GM12878 (cell line): Measurements from ENCODE around the gene CNTNAP2.

ENCODE experiments used
- CHD4 ChIP-seq: fragments of 200-600 bp; sonication (generic); IDR thresholded peaks from 2 replicates; pipeline ENCODE4 v1.6.1; 2016; ENCODE audit warnings: mild to moderate bottlenecking
- FOS ChIP-seq: IDR thresholded peaks from 3 replicates; pipeline ENCODE4 v1.6.1; 2011; ENCODE audit warnings: borderline replicate concordance; ENCODE audit not compliant: insufficient read length; ENCODE audit errors: extremely low read depth
- HDAC6 ChIP-seq: fragments of 200-600 bp; sonication (generic); IDR thresholded peaks from one replicate; pipeline ENCODE4 v1.8.0; 2017; ENCODE audit warnings: antibody characterized with exemption; ENCODE audit not compliant: unreplicated experiment
- JUND ChIP-seq: IDR thresholded peaks from 2 replicates; pipeline ENCODE4 v1.6.1; 2012; ENCODE audit warnings: low read depth, mild to moderate bottlenecking, low read length, improper control_type of control experiment, moderate library complexity
- MXI1 ChIP-seq: fragments of 150-350 bp; IDR thresholded peaks from 2 replicates; pipeline ENCODE4 v1.6.1; 2011; ENCODE audit warnings: low read depth, mild to moderate bottlenecking, inconsistent platforms, low read length, improper control_type of control experiment
- POLR2A ChIP-seq: IDR thresholded peaks from 2 replicates; pipeline ENCODE4 v1.6.1; 2011; ENCODE audit warnings: low read depth, mild to moderate bottlenecking, low read length
- SP1 ChIP-seq: IDR thresholded peaks from one replicate; pipeline ENCODE4 v1.6.1; 2011; ENCODE audit warnings: low read depth, low read length
- STAT1 ChIP-seq: fragments of 450-650 bp; conservative IDR thresholded peaks from 2 replicates; pipeline ENCODE4 v1.6.1; 2014; ENCODE audit warnings: antibody characterized with exemption, mild to moderate bottlenecking
- TAF1 ChIP-seq: IDR thresholded peaks from 2 replicates; pipeline ENCODE4 v1.6.1; 2011; ENCODE audit warnings: mild to moderate bottlenecking, low read depth, low read length, borderline replicate concordance
- TF ChIP-seq, protein P1 (sequence below): fragments of 450-650 bp; IDR thresholded peaks from 2 replicates; pipeline ENCODE4 v1.6.1; 2017; ENCODE audit warnings: mild to moderate bottlenecking
- TF ChIP-seq, protein P2 (sequence below): IDR thresholded peaks from 2 replicates; pipeline ENCODE4 v1.6.1; 2011; ENCODE audit warnings: low read depth, mild to moderate bottlenecking, low read length, moderate library complexity, borderline replicate concordance; ENCODE audit errors: extremely low read depth
- TF ChIP-seq, protein P3 (sequence below): fragments of 450-650 bp; IDR thresholded peaks from 2 replicates; pipeline ENCODE4 v1.6.1; 2018; ENCODE audit warnings: borderline replicate concordance, mild to moderate bottlenecking; ENCODE audit not compliant: partially characterized antibody
- TF ChIP-seq, protein P4 (sequence below), 3 experiments: IDR thresholded peaks in 2 of 3; conservative IDR thresholded peaks in 1 of 3; 2 replicates each; pipeline ENCODE4 v1.5.1; 2011; ENCODE audit warnings: low read depth in 3 of 3, low read length in 3 of 3, mild to moderate bottlenecking in 3 of 3, control low read depth in 2 of 3, moderate library complexity in 2 of 3, inconsistent platforms in 1 of 3, mixed read lengths in 1 of 3; ENCODE audit not compliant: control insufficient read depth in 2 of 3, insufficient read depth in 1 of 3; ENCODE audit errors: extremely low read depth in 1 of 3

DNA sequence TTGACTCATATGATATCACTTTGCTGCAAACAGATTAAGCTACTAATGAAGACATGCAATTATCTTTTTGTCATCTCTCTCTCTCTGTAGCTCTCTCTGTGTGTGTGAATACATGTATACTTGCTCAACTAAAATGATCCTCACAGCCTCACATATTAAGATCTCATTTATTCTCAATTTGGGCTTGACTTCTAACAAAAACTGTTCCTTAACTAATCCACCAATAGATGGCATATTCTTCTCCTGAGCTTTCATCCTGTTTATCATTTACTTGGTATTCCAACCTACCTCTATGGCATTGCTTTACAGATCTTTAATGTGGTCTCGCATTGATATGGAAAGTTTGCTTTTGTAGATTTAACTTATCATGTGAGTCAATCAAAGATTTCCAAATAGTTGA lies 540.4 kb downstream of the CNTNAP2 start:
- TF ChIP-seq, protein P1, sequence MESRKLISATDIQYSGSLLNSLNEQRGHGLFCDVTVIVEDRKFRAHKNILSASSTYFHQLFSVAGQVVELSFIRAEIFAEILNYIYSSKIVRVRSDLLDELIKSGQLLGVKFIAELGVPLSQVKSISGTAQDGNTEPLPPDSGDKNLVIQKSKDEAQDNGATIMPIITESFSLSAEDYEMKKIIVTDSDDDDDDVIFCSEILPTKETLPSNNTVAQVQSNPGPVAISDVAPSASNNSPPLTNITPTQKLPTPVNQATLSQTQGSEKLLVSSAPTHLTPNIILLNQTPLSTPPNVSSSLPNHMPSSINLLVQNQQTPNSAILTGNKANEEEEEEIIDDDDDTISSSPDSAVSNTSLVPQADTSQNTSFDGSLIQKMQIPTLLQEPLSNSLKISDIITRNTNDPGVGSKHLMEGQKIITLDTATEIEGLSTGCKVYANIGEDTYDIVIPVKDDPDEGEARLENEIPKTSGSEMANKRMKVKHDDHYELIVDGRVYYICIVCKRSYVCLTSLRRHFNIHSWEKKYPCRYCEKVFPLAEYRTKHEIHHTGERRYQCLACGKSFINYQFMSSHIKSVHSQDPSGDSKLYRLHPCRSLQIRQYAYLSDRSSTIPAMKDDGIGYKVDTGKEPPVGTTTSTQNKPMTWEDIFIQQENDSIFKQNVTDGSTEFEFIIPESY, result no peak
- no peak for TF ChIP-seq JUND
- TF ChIP-seq SP1, result no peak
- TF ChIP-seq FOS, result no peak
- TF ChIP-seq STAT1, result no peak
- TF ChIP-seq, protein P2, sequence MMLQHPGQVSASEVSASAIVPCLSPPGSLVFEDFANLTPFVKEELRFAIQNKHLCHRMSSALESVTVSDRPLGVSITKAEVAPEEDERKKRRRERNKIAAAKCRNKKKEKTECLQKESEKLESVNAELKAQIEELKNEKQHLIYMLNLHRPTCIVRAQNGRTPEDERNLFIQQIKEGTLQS, result no peak
- no peak for TF ChIP-seq CHD4
- TF ChIP-seq TAF1, result no peak
- TF ChIP-seq, protein P3, sequence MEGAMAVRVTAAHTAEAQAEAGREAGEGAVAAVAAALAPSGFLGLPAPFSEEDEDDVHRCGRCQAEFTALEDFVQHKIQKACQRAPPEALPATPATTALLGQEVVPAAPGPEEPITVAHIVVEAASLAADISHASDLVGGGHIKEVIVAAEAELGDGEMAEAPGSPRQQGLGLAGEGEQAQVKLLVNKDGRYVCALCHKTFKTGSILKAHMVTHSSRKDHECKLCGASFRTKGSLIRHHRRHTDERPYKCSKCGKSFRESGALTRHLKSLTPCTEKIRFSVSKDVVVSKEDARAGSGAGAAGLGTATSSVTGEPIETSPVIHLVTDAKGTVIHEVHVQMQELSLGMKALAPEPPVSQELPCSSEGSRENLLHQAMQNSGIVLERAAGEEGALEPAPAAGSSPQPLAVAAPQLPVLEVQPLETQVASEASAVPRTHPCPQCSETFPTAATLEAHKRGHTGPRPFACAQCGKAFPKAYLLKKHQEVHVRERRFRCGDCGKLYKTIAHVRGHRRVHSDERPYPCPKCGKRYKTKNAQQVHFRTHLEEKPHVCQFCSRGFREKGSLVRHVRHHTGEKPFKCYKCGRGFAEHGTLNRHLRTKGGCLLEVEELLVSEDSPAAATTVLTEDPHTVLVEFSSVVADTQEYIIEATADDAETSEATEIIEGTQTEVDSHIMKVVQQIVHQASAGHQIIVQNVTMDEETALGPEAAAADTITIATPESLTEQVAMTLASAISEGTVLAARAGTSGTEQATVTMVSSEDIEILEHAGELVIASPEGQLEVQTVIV, result no peak
- no peak for TF ChIP-seq HDAC6
- no peak for TF ChIP-seq MXI1
- TF ChIP-seq, protein P4, sequence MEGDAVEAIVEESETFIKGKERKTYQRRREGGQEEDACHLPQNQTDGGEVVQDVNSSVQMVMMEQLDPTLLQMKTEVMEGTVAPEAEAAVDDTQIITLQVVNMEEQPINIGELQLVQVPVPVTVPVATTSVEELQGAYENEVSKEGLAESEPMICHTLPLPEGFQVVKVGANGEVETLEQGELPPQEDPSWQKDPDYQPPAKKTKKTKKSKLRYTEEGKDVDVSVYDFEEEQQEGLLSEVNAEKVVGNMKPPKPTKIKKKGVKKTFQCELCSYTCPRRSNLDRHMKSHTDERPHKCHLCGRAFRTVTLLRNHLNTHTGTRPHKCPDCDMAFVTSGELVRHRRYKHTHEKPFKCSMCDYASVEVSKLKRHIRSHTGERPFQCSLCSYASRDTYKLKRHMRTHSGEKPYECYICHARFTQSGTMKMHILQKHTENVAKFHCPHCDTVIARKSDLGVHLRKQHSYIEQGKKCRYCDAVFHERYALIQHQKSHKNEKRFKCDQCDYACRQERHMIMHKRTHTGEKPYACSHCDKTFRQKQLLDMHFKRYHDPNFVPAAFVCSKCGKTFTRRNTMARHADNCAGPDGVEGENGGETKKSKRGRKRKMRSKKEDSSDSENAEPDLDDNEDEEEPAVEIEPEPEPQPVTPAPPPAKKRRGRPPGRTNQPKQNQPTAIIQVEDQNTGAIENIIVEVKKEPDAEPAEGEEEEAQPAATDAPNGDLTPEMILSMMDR (IDR thresholded peaks at IDR 0.05 in 2 of 3, conservative IDR thresholded peaks at IDR 0.05 in 1 of 3; ENCODE audit: control insufficient read depth in 2 of 3, extremely low read depth in 1 of 3, insufficient read depth in 1 of 3, low read depth in 3 of 3, low read length in 3 of 3), result no peak
- TF ChIP-seq POLR2A, result no peak
